PFSK-1 (cell line): ENCODE data around the gene TSPAN15. TPM values are rescaled to one million over a fixed set of nuclear protein-coding genes. Genes with fewer than 3 reads are reported as not detected.

Experiments
- FOXP2 ChIP-seq: optimal IDR thresholded peaks from 2 replicates; pipeline ENCODE3; 2011; ENCODE audit warnings: borderline replicate concordance, control low read depth, inconsistent platforms; ENCODE audit not compliant: insufficient read depth; ENCODE audit errors: extremely low read length, extremely low read depth
- POLR2AphosphoS5 ChIP-seq: IDR thresholded peaks from 2 replicates; pipeline ENCODE4 v1.6.1; 2012; ENCODE audit warnings: low read depth, mild to moderate bottlenecking, control low read depth, low read length, moderate library complexity
- REST ChIP-seq, 2 experiments: IDR thresholded peaks; 2 replicates each; pipeline versions ENCODE4 v1.6.1 to v1.8.0; 2011 to 2012; ENCODE audit warnings: low read depth in 2 of 2, low read length in 2 of 2, control low read depth in 1 of 2, inconsistent platforms in 1 of 2, mild to moderate bottlenecking in 1 of 2, moderate library complexity in 1 of 2; ENCODE audit not compliant: insufficient read depth in 1 of 2
- SIN3A ChIP-seq: IDR thresholded peaks from 2 replicates; pipeline ENCODE4 v1.6.1; 2012; ENCODE audit warnings: mild to moderate bottlenecking, low read length, moderate library complexity, borderline replicate concordance; ENCODE audit not compliant: insufficient read depth
- TAF1 ChIP-seq: IDR thresholded peaks from 2 replicates; pipeline ENCODE4 v1.6.1; 2012; ENCODE audit warnings: low read length, control low read depth, borderline replicate concordance; ENCODE audit not compliant: insufficient read depth
- polyA plus RNA-seq: library from polyadenylated mRNA; unstranded; fragments of >200 nt; gene quantifications from one replicate; pipeline ENCODE4 v1.2.1, GENCODE V29; 2012; ENCODE audit warnings: low read depth, missing spikeins; ENCODE audit not compliant: insufficient read length

TSPAN15 gene
- 21.6 TPM for polyA plus RNA-seq

DNA sequence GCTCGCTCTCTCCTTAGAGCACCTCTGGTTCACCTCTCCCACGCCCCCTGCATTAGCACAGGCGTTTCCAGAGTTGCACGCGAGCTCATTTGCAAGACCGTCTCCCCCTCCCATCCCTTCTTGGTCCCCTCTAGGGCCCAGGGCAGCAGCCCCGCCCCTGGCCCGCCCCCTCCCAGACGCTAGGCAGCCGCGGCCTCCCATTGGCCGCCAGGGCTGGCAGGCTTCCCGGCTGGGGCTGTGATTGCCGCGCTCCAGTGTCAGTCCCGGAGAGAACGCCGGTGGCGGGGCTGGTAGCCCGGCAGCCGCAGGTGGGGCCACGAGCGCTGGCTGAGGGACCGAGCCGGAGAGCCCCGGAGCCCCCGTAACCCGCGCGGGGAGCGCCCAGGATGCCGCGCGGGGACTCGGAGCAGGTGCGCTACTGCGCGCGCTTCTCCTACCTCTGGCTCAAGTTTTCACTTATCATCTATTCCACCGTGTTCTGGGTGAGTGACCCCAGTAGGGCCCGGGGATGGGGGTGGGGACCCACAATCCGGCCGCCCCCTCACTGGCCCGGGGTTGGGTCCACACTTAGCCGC is at the start of gene TSPAN15:
Gene TSPAN15, plus strand, starts transcription at position 257 of the 575 bp plus-strand sequence. Its CDS starts 130 bp downstream, at position 387.
- TF ChIP-seq SIN3A (no peak), FOXP2 (peak; percentile 20), POLR2AphosphoS5 (no peak)

GRCh38 chr10:69402386-69402785 is 48.9 kb upstream of the TSPAN15 start:
- no peak for TF ChIP-seq SIN3A
- TF ChIP-seq POLR2AphosphoS5, result no peak
- TF ChIP-seq REST (IDR thresholded peaks at IDR 0.05; ENCODE audit: insufficient read depth in 1 of 2, low read depth in 2 of 2, low read length in 2 of 2), result no peak
- no peak for TF ChIP-seq TAF1
- TF ChIP-seq FOXP2, result no peak

DNA sequence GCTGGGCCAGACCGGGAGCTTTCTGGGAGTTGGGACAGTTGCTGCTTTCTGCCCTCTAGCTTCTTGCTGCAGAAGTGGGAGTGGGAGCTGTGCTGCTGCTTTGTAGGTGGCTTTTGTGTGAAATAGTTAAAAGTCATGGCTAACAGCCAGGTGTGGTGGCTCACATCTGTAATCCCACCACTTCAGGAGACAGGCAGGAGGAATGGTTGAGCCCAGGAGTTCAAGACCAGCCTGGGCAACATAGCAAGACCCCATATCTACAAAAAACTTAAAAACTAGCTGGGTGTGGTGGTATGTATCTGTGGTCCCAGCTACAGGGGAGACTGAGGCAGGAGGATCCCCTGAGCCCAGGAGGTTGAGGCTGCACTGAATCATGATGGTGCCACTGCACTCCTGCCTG is 48.2 kb upstream of the TSPAN15 start:
- TF ChIP-seq TAF1 (no peak), SIN3A (no peak), REST (IDR thresholded peaks at IDR 0.05; ENCODE audit: insufficient read depth in 1 of 2, low read depth in 2 of 2, low read length in 2 of 2) (no peak), FOXP2 (no peak), POLR2AphosphoS5 (no peak)

DNA sequence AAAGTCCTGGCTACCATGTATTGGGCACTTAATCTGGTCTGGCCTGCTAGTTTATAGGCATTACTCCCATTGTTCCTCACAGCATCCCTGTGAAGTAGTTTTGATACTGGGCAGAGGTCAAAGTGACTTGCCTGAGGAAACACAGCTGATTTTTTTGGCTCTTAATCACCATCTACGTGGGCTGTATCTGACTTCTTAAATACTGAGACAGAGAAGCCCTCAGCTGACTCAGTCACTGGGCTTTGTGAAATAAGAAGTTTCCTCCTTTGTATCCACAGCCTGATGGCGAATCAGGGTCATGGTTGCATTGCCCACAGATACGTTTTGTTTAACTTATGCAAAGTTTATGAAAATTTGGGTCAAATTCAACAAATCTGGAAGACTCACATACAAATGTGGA is 47.7 kb upstream of the TSPAN15 start:
- TF ChIP-seq FOXP2 (no peak), SIN3A (no peak), POLR2AphosphoS5 (no peak)

- TF ChIP-seq TAF1 (no peak), SIN3A (no peak), FOXP2 (no peak)
Observed at GRCh38 chr10:69404786-69405185, 46.5 kb upstream of the TSPAN15 start.

GRCh38 chr10:69405221-69405620 is 46.0 kb upstream of the TSPAN15 start:
- TF ChIP-seq FOXP2 (no peak), REST (IDR thresholded peaks at IDR 0.05; ENCODE audit: insufficient read depth in 1 of 2, low read depth in 2 of 2, low read length in 2 of 2) (no peak), POLR2AphosphoS5 (no peak), TAF1 (no peak), SIN3A (no peak)

- no peak for TF ChIP-seq SIN3A
- no peak for TF ChIP-seq REST (IDR thresholded peaks at IDR 0.05; ENCODE audit: insufficient read depth in 1 of 2, low read depth in 2 of 2, low read length in 2 of 2)
- no peak for TF ChIP-seq TAF1
- no peak for TF ChIP-seq FOXP2
- no peak for TF ChIP-seq POLR2AphosphoS5
Observed at GRCh38 chr10:69406302-69406811, 44.9 kb upstream of the TSPAN15 start.
